Measurements from ENCODE around the gene SPHK1.

The SPHK1 gene

GRCh38 chr17:76419576-76420260, 35.3 kb downstream of the SPHK1 start:
- no peak for TF ChIP-seq CTCF (conservative IDR thresholded peaks at IDR 0.05; ENCODE audit: low read depth, low read length)
- no peak for DNase-seq (ENCODE audit: low read depth)
- H3K4me3 ChIP-seq (ENCODE audit: low read length), result no peak overlapping the region

GRCh38 chr17:76420356-76421043, 36.1 kb downstream of the SPHK1 start:
- DNase-seq (ENCODE audit: low read depth), result no peak
- no peak overlapping the region for H3K4me3 ChIP-seq (ENCODE audit: low read length)
- no peak for TF ChIP-seq CTCF (conservative IDR thresholded peaks at IDR 0.05; ENCODE audit: low read depth, low read length)

GRCh38 chr17:76421044-76421407, 36.6 kb downstream of the SPHK1 start:
- no peak for TF ChIP-seq CTCF (conservative IDR thresholded peaks at IDR 0.05; ENCODE audit: low read depth, low read length)
- DNase-seq (ENCODE audit: low read depth), result no peak
- H3K4me3 ChIP-seq (ENCODE audit: low read length), result no peak overlapping the region

- no peak overlapping the region for H3K4me3 ChIP-seq (ENCODE audit: low read length)
- no peak for TF ChIP-seq CTCF (conservative IDR thresholded peaks at IDR 0.05; ENCODE audit: low read depth, low read length)
- DNase-seq (ENCODE audit: low read depth), result no peak
Observed at GRCh38 chr17:76422406-76422805, 38.0 kb downstream of the SPHK1 start.

- no peak for DNase-seq (ENCODE audit: low read depth)
- no peak overlapping the region for H3K4me3 ChIP-seq (ENCODE audit: low read length)
- TF ChIP-seq CTCF (conservative IDR thresholded peaks at IDR 0.05; ENCODE audit: low read depth, low read length), result no peak
Observed at GRCh38 chr17:76422860-76423259, 38.5 kb downstream of the SPHK1 start.

- no peak for TF ChIP-seq CTCF (conservative IDR thresholded peaks at IDR 0.05; ENCODE audit: low read depth, low read length)
- DNase-seq (ENCODE audit: low read depth), result no peak
- no peak overlapping the region for H3K4me3 ChIP-seq (ENCODE audit: low read length)
Observed at GRCh38 chr17:76426853-76427252, 42.4 kb downstream of the SPHK1 start.
